ENCODE data around the gene PSRC1. TPM values are rescaled to one million over a fixed set of nuclear protein-coding genes. Genes with fewer than 3 reads are reported as not detected.

Gene PSRC1
- total and polyA plus RNA-seq, 2 of the 8 experiments (the other 6 are each of a cell fraction or from before 2014, with no cell fraction given), result 56.1 to 67.3 TPM

DNA sequence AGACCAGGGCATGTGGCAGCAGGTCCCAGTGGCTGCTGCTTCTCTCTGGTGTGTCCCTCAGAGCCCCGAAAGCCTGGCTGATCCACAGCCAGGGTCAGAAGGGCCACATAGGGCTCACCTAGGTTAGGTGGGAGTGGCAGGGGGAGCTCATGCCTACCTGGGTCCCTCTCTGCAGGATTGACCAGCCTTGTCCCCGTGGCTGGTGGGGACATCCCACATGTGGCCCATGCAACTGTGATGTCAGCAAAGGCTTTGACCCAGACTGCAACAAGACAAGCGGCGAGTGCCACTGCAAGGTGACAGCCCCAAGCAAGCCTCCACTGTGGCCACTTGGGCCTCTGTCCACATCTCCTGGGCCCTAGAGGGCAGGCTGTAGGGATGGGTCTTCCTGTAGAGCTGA is 17.9 kb downstream of the PSRC1 start (continued):
- TF ChIP-seq NRF1 (IDR thresholded peaks at IDR 0.05; ENCODE audit: low read depth, low read length), result no peak
